OCI-LY1 (cell line): ENCODE measurements around the gene FBXO5.

Source experiments
- H2AFZ ChIP-seq: fragments of 200-600 bp; sonication (generic), shearing (Covaris generic); 2 replicates; pipeline ENCODE4 v1.6.0; 2014; ENCODE audit warnings: antibody characterized with exemption, mild to moderate bottlenecking, low read length
- H3F3A ChIP-seq: fragments of 200-600 bp; sonication (generic), shearing (Covaris generic); 2 replicates; pipeline ENCODE4 v1.6.0; 2014; ENCODE audit warnings: mild to moderate bottlenecking, antibody characterized with exemption, low read length, moderate library complexity; ENCODE audit not compliant: insufficient read depth
- H3K27ac ChIP-seq: fragments of 200-600 bp; sonication (generic); 2 replicates; pipeline ENCODE4 v1.5.1; 2014; ENCODE audit warnings: low read length, mixed run types, mild to moderate bottlenecking, low read depth; ENCODE audit not compliant: poor library complexity, severe bottlenecking
- H3K27me3 ChIP-seq: fragments of 200-600 bp; sonication (generic); 2 replicates; pipeline ENCODE4 v1.6.0; 2014; ENCODE audit warnings: antibody characterized with exemption, mild to moderate bottlenecking, low read length, moderate library complexity; ENCODE audit not compliant: insufficient read depth
- H3K36me3 ChIP-seq: fragments of 200-600 bp; sonication (generic); 2 replicates; pipeline ENCODE4 v1.6.1; 2014; ENCODE audit warnings: mild to moderate bottlenecking, antibody characterized with exemption, low read length, moderate library complexity, mixed read lengths; ENCODE audit not compliant: insufficient read depth
- H3K4me1 ChIP-seq: fragments of 200-600 bp; sonication (generic); 2 replicates; pipeline ENCODE4 v1.5.1; 2014; ENCODE audit warnings: mild to moderate bottlenecking, low read length, moderate library complexity; ENCODE audit not compliant: insufficient read depth, severe bottlenecking
- H3K4me2 ChIP-seq: fragments of 200-600 bp; sonication (generic), shearing (Covaris generic); 2 replicates; pipeline ENCODE4 v1.6.1; 2014; ENCODE audit warnings: low read length
- H3K4me3 ChIP-seq: fragments of 200-600 bp; sonication (generic); 2 replicates; pipeline ENCODE4 v1.5.1; 2014; ENCODE audit warnings: low read length, low read depth, mild to moderate bottlenecking, mixed read lengths; ENCODE audit not compliant: poor library complexity, severe bottlenecking
- H3K79me2 ChIP-seq: fragments of 200-600 bp; shearing (Covaris generic); 2 replicates; pipeline ENCODE4 v1.6.1; 2016; ENCODE audit warnings: mixed run types, low read length, mixed read lengths; ENCODE audit not compliant: insufficient read depth
- H3K9ac ChIP-seq: fragments of 200-600 bp; sonication (generic), shearing (Covaris generic); 2 replicates; pipeline ENCODE4 v1.6.1; 2014; ENCODE audit warnings: mild to moderate bottlenecking, low read length, mixed read lengths
- H3K9me2 ChIP-seq: fragments of 200-600 bp; sonication (generic), shearing (Covaris generic); 2 replicates; pipeline ENCODE4 v1.6.1; 2014; ENCODE audit warnings: low read depth, mild to moderate bottlenecking, low read length, mixed read lengths
- H3K9me3 ChIP-seq: fragments of 200-600 bp; shearing (Covaris generic); 2 replicates; pipeline ENCODE4 v1.6.1; 2014; ENCODE audit warnings: low read length, mixed read lengths
- H4K20me1 ChIP-seq: fragments of 200-600 bp; sonication (generic), shearing (Covaris generic); 2 replicates; pipeline ENCODE4 v1.6.0; 2016; ENCODE audit warnings: mild to moderate bottlenecking, low read length; ENCODE audit not compliant: insufficient read depth
- CTCF ChIP-seq: fragments of 200-600 bp; sonication (generic), shearing (Covaris generic); IDR thresholded peaks from 2 replicates; pipeline ENCODE4 v1.5.1; 2017; ENCODE audit warnings: mild to moderate bottlenecking, antibody characterized with exemption, low read length, moderate library complexity, mixed read lengths
- EZH2 ChIP-seq: fragments of 200-600 bp; sonication (generic), shearing (Covaris generic); IDR thresholded peaks from 2 replicates; pipeline ENCODE4 v1.8.0; 2017; ENCODE audit warnings: borderline replicate concordance, mixed run types, mild to moderate bottlenecking, antibody characterized with exemption, low read length, moderate library complexity, mixed read lengths

The FBXO5 gene

DNA sequence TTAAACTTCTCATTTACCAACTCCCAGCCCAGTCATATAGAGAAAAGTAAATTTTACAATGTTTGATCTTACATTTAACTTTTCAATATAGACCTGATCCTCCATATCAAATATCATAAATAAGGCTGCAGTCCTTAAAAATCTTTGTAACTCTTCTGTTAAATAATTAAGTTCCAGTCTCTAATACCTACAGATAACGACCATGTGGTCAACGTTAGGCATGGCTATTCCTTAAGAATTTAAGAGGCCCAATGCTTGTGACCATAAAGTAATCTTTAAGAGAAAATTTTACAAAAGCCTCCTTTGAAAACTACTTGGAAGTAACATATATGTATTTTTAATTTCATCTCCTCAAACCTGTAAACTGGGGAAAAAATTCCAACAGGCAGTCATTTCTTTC, 1.6 kb downstream of the FBXO5 start:
- Histone ChIP-seq H3K27me3 (no peaks in the 10 kb centered on the region), H3K79me2 (peaks cover 90% of the 10 kb centered on the region), H3K9me2 (no peaks in the 10 kb centered on the region), H3K27ac (peak overlapping the region; percentile 24), H3F3A (no peaks in the 10 kb centered on the region), H3K4me1 (peaks cover 50% of the 10 kb centered on the region), H3K4me2 (peak overlapping the region; percentile 97), H3K9me3 (no peaks in the 10 kb centered on the region), H3K9ac (peak overlapping the region; percentile 99), H2AFZ (no peak overlapping the region), H3K4me3 (peak overlapping the region; percentile 99), H3K36me3 (peaks cover 78% of the 10 kb centered on the region), H4K20me1 (no peaks in the 10 kb centered on the region)
- TF ChIP-seq CTCF: no peak
- no peak for TF ChIP-seq EZH2

DNA sequence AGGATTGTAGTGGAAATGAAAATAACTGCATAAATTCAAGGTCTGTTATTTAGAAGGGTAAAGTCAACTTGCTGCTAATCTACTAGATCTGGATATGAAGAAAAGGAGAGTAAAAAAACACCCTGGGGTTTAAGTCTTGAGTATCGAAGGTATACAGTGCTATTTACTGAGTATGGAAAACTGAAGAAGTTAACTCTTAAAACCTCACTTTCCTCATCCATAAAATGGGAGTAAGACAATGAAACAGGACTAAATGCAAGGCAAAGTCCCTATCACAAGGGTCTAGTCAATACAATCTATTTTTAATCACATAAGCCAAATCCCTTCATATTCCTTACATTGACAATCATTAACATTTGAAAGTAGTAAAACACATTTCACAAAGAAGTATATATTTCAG, 2.2 kb downstream of the FBXO5 start:
- Histone ChIP-seq H3F3A (no peaks in the 10 kb centered on the region), H3K27ac (peak overlapping the region; percentile 24), H3K4me3 (peak overlapping the region; percentile 99), H3K27me3 (no peaks in the 10 kb centered on the region), H3K9me3 (no peaks in the 10 kb centered on the region), H3K79me2 (peaks cover 91% of the 10 kb centered on the region), H4K20me1 (no peaks in the 10 kb centered on the region), H3K4me2 (peak overlapping the region; percentile 97), H3K36me3 (peaks cover 78% of the 10 kb centered on the region), H3K9me2 (no peaks in the 10 kb centered on the region), H3K4me1 (peaks cover 47% of the 10 kb centered on the region), H3K9ac (peak overlapping the region; percentile 99), H2AFZ (no peak overlapping the region)
- TF ChIP-seq CTCF: no peak
- no peak for TF ChIP-seq EZH2

DNA sequence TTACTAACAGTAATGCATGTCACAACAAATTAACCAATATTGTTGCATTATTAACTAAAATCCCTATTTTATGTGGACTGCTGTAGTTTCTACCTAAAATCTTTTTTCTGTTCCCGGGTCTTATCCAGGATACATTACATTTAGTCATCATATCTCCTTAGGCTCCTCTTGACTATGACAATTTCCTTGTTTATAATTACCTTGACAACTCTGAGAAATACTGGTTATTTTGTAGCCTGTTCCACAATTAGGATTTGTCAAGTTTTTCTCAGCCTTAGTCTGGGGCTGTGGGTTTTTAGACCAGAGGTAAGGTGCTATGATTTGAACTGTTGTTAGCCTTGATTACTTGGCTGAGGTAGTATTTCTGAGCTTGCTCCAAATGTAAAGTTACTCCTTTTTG, 3.7 kb downstream of the FBXO5 start:
- Histone ChIP-seq H3F3A (no peaks in the 10 kb centered on the region), H3K36me3 (peaks cover 81% of the 10 kb centered on the region), H3K27ac (no peak overlapping the region), H3K9ac (no peak overlapping the region), H3K9me3 (no peaks in the 10 kb centered on the region), H3K27me3 (no peaks in the 10 kb centered on the region), H3K4me2 (peak overlapping the region; percentile 97; the same call in 1 of the 2 replicates), H3K4me3 (no peak overlapping the region), H4K20me1 (0 out of 2 replicates have a peak, but pooled peaks cover 6% of the 10 kb centered on the region), H3K4me1 (peaks cover 42% of the 10 kb centered on the region), H2AFZ (no peak overlapping the region), H3K79me2 (peaks cover 92% of the 10 kb centered on the region), H3K9me2 (no peaks in the 10 kb centered on the region)
- TF ChIP-seq EZH2: no peak
- TF ChIP-seq CTCF: no peak
